H1 (cell line): ENCODE measurements around the gene PRR19. TPM values are rescaled to one million over a fixed set of nuclear protein-coding genes. Genes with fewer than 3 reads are reported as not detected.

Experiments used
- ATF2 ChIP-seq: IDR thresholded peaks from 2 replicates; pipeline ENCODE4 v1.6.1; 2012; ENCODE audit warnings: low read length, inconsistent platforms
- CTBP2 ChIP-seq: IDR thresholded peaks from 2 replicates; pipeline ENCODE4 v1.7.0; 2011; ENCODE audit warnings: borderline replicate concordance, mild to moderate bottlenecking, moderate library complexity, mixed read lengths, low read length; ENCODE audit not compliant: insufficient read depth, insufficient read length
- CTCF ChIP-seq, 3 experiments: IDR thresholded peaks; 1 replicate in 2 of 3; 2 replicates in 1 of 3; pipeline versions ENCODE4 v1.5.1 to v1.6.1; 2011; ENCODE audit warnings: low read length in 3 of 3, mild to moderate bottlenecking in 3 of 3, inconsistent platforms in 2 of 3, low read depth in 1 of 3, moderate library complexity in 1 of 3; ENCODE audit not compliant: insufficient read depth in 1 of 3; ENCODE audit errors: control extremely low read depth in 1 of 3
- EGR1 ChIP-seq: IDR thresholded peaks from 2 replicates; pipeline ENCODE4 v1.6.1; 2011; ENCODE audit warnings: low read depth, low read length, borderline replicate concordance
- GABPA ChIP-seq: IDR thresholded peaks from 2 replicates; pipeline ENCODE4 v1.6.1; 2011; ENCODE audit warnings: mild to moderate bottlenecking, low read length, moderate library complexity, borderline replicate concordance; ENCODE audit not compliant: insufficient read depth
- HDAC2 ChIP-seq, 2 experiments: fragments of 300-600 bp in 1 of 2; sonication (generic) in 1 of 2; IDR thresholded peaks; 2 replicates each; pipeline ENCODE4 v1.6.1; 2011 to 2012; ENCODE audit warnings: low read depth in 2 of 2, low read length in 2 of 2, mild to moderate bottlenecking in 2 of 2, moderate library complexity in 2 of 2, borderline replicate concordance in 1 of 2, inconsistent platforms in 1 of 2
- KDM1A ChIP-seq: fragments of 200-600, 300-600 bp; sonication (generic); IDR thresholded peaks from 2 replicates; pipeline ENCODE4 v1.7.1; 2016; ENCODE audit warnings: mild to moderate bottlenecking, low read length, borderline replicate concordance
- KDM4A ChIP-seq: IDR thresholded peaks from one replicate; pipeline ENCODE4 v1.7.1; 2012; ENCODE audit warnings: low read depth, mild to moderate bottlenecking, moderate library complexity, low read length, inconsistent platforms; ENCODE audit not compliant: severe bottlenecking
- NANOG ChIP-seq: IDR thresholded peaks from 2 replicates; pipeline ENCODE4 v1.6.1; 2011; ENCODE audit warnings: low read length, low read depth, mild to moderate bottlenecking, inconsistent platforms; ENCODE audit not compliant: insufficient read depth, poor library complexity, severe bottlenecking
- NRF1 ChIP-seq: IDR thresholded peaks from 2 replicates; pipeline ENCODE4 v1.6.1; 2011; ENCODE audit warnings: mild to moderate bottlenecking, low read depth, low read length, improper control_type of control experiment
- POLR2A ChIP-seq, 2 experiments: IDR thresholded peaks; 1 replicate in 1 of 2; 2 replicates in 1 of 2; pipeline ENCODE4 v1.6.1; 2011; ENCODE audit warnings: low read depth in 2 of 2, low read length in 2 of 2, mild to moderate bottlenecking in 2 of 2; ENCODE audit errors: control extremely low read depth in 1 of 2
- POLR2AphosphoS5 ChIP-seq: IDR thresholded peaks from 2 replicates; pipeline ENCODE4 v1.6.1; 2011; ENCODE audit warnings: low read depth, low read length
- RBBP5 ChIP-seq: IDR thresholded peaks from 2 replicates; pipeline ENCODE4 v1.7.1; 2012; ENCODE audit warnings: low read depth, mild to moderate bottlenecking, inconsistent platforms, low read length, moderate library complexity, borderline replicate concordance
- SAP30 ChIP-seq: fragments of 300-600 bp; sonication (generic); IDR thresholded peaks from 2 replicates; pipeline ENCODE4 v1.7.1; 2012; ENCODE audit warnings: low read length, moderate library complexity, mild to moderate bottlenecking, inconsistent platforms; ENCODE audit not compliant: insufficient read depth, insufficient replicate concordance
- SIRT6 ChIP-seq: IDR thresholded peaks from one replicate; pipeline ENCODE4 v1.7.1; 2012; ENCODE audit warnings: low read length, inconsistent platforms
- SIX5 ChIP-seq: IDR thresholded peaks from 2 replicates; pipeline ENCODE4 v1.6.1; 2011; ENCODE audit warnings: mild to moderate bottlenecking, low read depth, low read length
- TBP ChIP-seq: IDR thresholded peaks from 2 replicates; pipeline ENCODE4 v1.6.1; 2011; ENCODE audit warnings: low read depth, low read length, improper control_type of control experiment
- TCF12 ChIP-seq: IDR thresholded peaks from 2 replicates; pipeline ENCODE4 v1.6.1; 2011; ENCODE audit warnings: low read depth, mild to moderate bottlenecking, low read length
- polyA plus RNA-seq, 7 experiments: library from polyadenylated mRNA; depleted of rRNA in 3 of 7; stranded (reverse) in 5 of 7; unstranded in 2 of 7; fragments of >200 nt in 5 of 7; fragments of 200-250 nt in 2 of 7; gene quantifications; 1 replicate in 5 of 7; 2 replicates in 1 of 7; 4 replicates in 1 of 7; pipeline versions ENCODE4 v1.2.1 to v1.2.3, GENCODE V29; 2011 to 2013; ENCODE audit warnings: missing spikeins in 2 of 7, mixed read lengths in 2 of 7
- total RNA-seq: library from RNA; stranded (reverse); fragmentation: NEBNext Ultra II Directional; extraction: Animal tissue kit (Norgen Biotek cat#: 25700); gene quantifications from 2 replicates; pipeline ENCODE4 v1.2.1, GENCODE V29; 2021

Gene PRR19
- total and polyA plus RNA-seq, 2 of the 8 experiments (the other 6 are each of a cell fraction or from before 2014, with no cell fraction given), result 7.2 to 7.5 TPM

DNA sequence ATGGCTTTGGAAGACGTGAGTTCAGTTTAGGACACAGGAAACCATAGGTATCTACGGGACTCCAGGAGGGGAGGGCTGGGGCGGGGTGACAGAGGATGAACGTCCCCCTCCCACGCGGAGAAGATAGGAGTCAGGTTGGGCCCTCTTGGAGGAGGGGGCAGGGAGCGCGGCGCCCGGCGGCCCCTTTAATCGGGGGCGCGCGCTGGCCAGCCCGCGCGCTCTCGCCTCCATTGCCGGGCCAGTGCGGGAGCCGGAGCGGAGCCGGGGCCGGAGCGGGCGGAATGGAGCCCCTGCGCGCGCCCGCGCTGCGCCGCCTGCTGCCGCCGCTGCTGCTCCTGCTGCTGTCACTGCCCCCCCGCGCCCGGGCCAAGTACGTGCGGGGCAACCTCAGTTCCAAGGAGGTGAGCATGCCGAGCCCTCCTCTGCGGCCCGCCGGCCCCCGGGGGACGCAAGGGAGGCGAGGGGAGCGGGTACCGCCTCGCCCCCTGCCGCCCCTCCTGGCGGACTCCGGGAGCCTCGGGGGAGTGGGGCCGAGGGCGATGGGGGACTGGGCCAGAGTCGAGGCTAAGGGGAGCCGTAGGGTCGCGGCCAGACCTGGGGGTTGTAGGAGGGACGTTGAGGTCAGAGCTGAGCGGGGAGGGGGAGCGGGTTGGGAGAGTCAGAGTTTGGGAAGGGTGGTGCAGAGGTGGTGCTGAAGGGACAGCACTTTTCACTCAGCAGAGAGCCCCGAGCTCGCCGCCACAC is 11.3 kb downstream of the PRR19 start, which contains the start of gene TMEM145 (continued):
- no peak for TF ChIP-seq POLR2A (IDR thresholded peaks at IDR 0.05; ENCODE audit: control extremely low read depth in 1 of 2, low read depth in 2 of 2, low read length in 2 of 2)
- peak; percentile 85 for TF ChIP-seq KDM4A
- no peak for TF ChIP-seq EGR1
- TF ChIP-seq CTBP2, result no peak
- no peak for TF ChIP-seq ATF2
- TF ChIP-seq RBBP5, result peak; percentile 59; the same call in 1 of the 2 replicates
- peak; percentile 66 for TF ChIP-seq SAP30
- TF ChIP-seq KDM1A, result no peak
- peak in 2 of 3 experiments; percentile 4 to 13; a peak in 3 of 4 replicates for TF ChIP-seq CTCF (IDR thresholded peaks at IDR 0.05; ENCODE audit: control extremely low read depth in 1 of 3, insufficient read depth in 1 of 3, low read depth in 1 of 3, low read length in 3 of 3)
- TF ChIP-seq NANOG, result no peak
- TF ChIP-seq GABPA, result no peak
- TF ChIP-seq POLR2AphosphoS5, result no peak
- no peak for TF ChIP-seq TCF12
- 0 out of 2 replicates have a peak, but pooled peaks have one; percentile 15 for TF ChIP-seq NRF1
- TF ChIP-seq HDAC2 (IDR thresholded peaks at IDR 0.05; ENCODE audit: borderline replicate concordance in 1 of 2, low read depth in 2 of 2, low read length in 2 of 2), result no peak
- TF ChIP-seq TBP, result peak; percentile 14; the same call in 1 of the 2 replicates
- no peak for TF ChIP-seq SIRT6
- TF ChIP-seq SIX5, result no peak
